ENCODE measurements around the gene DCDC2.

Gene DCDC2

DNA sequence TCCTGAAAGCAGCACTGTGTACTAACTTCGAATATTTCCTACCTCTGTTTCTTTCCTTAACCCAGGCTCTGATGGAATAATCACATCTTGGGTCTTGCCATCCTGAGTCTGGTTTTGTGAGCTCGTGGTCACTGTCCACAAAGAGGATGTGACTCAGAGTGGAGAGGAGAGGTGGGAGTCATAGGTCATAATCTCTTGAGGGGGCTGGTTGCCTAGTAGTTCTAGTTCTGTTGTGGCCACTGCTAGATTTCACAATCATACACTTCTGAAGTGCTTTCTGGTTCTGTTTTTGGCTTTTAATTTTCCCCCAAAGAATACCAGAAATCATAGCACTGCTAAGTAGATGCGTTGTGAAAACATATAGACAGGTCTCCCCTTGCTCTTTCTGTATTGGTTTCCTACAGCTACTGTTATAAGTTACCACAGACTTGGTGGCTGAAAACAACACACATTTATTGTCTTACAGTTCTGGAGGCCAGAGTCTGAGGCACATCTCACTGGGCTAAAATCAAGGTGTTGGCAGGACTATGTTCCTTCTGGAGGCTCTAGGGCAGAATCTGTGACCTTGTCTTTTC lies 129.1 kb downstream of the DCDC2 start:
- Histone ChIP-seq H3K23ac (ENCODE audit: low read length) (peak overlapping the region; percentile 12), H3K79me1 (ENCODE audit: low read length) (no peaks in the 10 kb centered on the region), H3K27me3 (ENCODE audit: insufficient read depth, low read length) (no peaks in the 10 kb centered on the region), H3K4me1 (ENCODE audit: control insufficient read depth in 1 of 2, insufficient read depth in 2 of 2, low read length in 2 of 2) (peaks cover 0 to 5% of the 10 kb centered on the region in 2 experiments), H2BK120ac (ENCODE audit: insufficient read depth, low read length, poor library complexity) (no peak overlapping the region), H3K79me2 (ENCODE audit: control insufficient read depth, insufficient read depth, low read length, poor library complexity) (no peaks in the 10 kb centered on the region), H2AFZ (ENCODE audit: insufficient read depth, low read length, poor library complexity) (no peak overlapping the region), H3K9me3 (ENCODE audit: insufficient read depth, low read depth, low read length) (no peaks in the 10 kb centered on the region), H2AK5ac (ENCODE audit: low read length) (no peak overlapping the region), H2BK12ac (ENCODE audit: low read length) (no peak overlapping the region), H2BK5ac (ENCODE audit: low read depth, low read length, poor library complexity) (no peak overlapping the region), H4K12ac (ENCODE audit: low read depth, low read length) (no peak overlapping the region), H3K18ac (ENCODE audit: low read length) (no peak overlapping the region), H3K4me3 (ENCODE audit: low read depth, low read length) (no peak overlapping the region), H3K14ac (ENCODE audit: low read length) (no peak overlapping the region), H3K4ac (ENCODE audit: low read depth, low read length) (no peak overlapping the region), H3K4me2 (ENCODE audit: low read length) (no peak overlapping the region), H4K8ac (ENCODE audit: low read depth, low read length) (no peak overlapping the region), H4K91ac (ENCODE audit: low read depth, low read length) (no peak overlapping the region), H3K36me3 (ENCODE audit: control insufficient read depth in 1 of 2, insufficient read depth in 2 of 2, low read length in 2 of 2) (no peaks in the 10 kb centered on the region), H3K27ac (ENCODE audit: low read depth, low read length) (no peak overlapping the region), H3K9ac (ENCODE audit: low read length) (no peak overlapping the region)
- DNase-seq = peak in 1 of 2 donors; percentile 24
- WGBS (ENCODE audit: extremely low coverage, insufficient coverage, insufficient read length) = no CpG with 5 or more reads among the region's 3 CpGs

DNA sequence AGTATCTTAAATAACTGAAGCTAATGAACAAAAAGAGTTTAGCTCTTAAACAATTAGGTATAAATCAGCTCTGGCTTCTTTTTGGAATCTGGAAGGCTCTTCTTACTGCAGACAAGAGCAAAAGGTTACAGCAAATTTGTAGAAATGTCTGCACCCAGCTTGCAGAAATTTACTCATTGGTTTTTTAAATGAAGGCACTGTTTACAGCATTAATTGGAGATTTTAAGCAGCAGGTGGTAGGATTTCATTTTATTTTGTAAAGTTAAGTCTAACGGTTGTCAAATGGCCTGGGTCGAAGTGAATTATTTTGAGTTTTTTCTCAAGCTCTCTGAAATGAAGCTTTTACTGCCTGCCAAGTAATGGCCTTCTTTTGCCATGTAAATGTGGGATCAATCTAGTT lies 129.7 kb downstream of the DCDC2 start:
- no peak overlapping the region for H3K9ac ChIP-seq (ENCODE audit: low read length)
- peaks cover 0 to 5% of the 10 kb centered on the region in 2 experiments for H3K4me1 ChIP-seq (ENCODE audit: control insufficient read depth in 1 of 2, insufficient read depth in 2 of 2, low read length in 2 of 2)
- H2BK5ac ChIP-seq (ENCODE audit: low read depth, low read length, poor library complexity) = no peak overlapping the region
- H3K79me1 ChIP-seq (ENCODE audit: low read length) = no peaks in the 10 kb centered on the region
- no peak overlapping the region for H3K27ac ChIP-seq (ENCODE audit: low read depth, low read length)
- no peak overlapping the region for H3K4me3 ChIP-seq (ENCODE audit: low read depth, low read length)
- no peaks in the 10 kb centered on the region for H3K27me3 ChIP-seq (ENCODE audit: insufficient read depth, low read length)
- no peaks in the 10 kb centered on the region for H3K79me2 ChIP-seq (ENCODE audit: control insufficient read depth, insufficient read depth, low read length, poor library complexity)
- no peaks in the 10 kb centered on the region for H3K36me3 ChIP-seq (ENCODE audit: control insufficient read depth in 1 of 2, insufficient read depth in 2 of 2, low read length in 2 of 2)
- H2BK120ac ChIP-seq (ENCODE audit: insufficient read depth, low read length, poor library complexity) = no peak overlapping the region
- no peak overlapping the region for H3K4ac ChIP-seq (ENCODE audit: low read depth, low read length)
- H3K23ac ChIP-seq (ENCODE audit: low read length) = no peak overlapping the region
- no peak overlapping the region for H3K18ac ChIP-seq (ENCODE audit: low read length)
- no peak overlapping the region for H4K12ac ChIP-seq (ENCODE audit: low read depth, low read length)
- H4K91ac ChIP-seq (ENCODE audit: low read depth, low read length) = no peak overlapping the region
- no peak overlapping the region for H2BK12ac ChIP-seq (ENCODE audit: low read length)
- H3K14ac ChIP-seq (ENCODE audit: low read length) = no peak overlapping the region
- H3K4me2 ChIP-seq (ENCODE audit: low read length) = no peak overlapping the region
- H2AK5ac ChIP-seq (ENCODE audit: low read length) = no peak overlapping the region
- no CpG with 5 or more reads among the region's 2 CpGs for WGBS (ENCODE audit: extremely low coverage, insufficient coverage, insufficient read length)
- DNase-seq = no peak
- no peak overlapping the region for H4K8ac ChIP-seq (ENCODE audit: low read depth, low read length)
- H2AFZ ChIP-seq (ENCODE audit: insufficient read depth, low read length, poor library complexity) = no peak overlapping the region
- no peaks in the 10 kb centered on the region for H3K9me3 ChIP-seq (ENCODE audit: insufficient read depth, low read depth, low read length)

DNA sequence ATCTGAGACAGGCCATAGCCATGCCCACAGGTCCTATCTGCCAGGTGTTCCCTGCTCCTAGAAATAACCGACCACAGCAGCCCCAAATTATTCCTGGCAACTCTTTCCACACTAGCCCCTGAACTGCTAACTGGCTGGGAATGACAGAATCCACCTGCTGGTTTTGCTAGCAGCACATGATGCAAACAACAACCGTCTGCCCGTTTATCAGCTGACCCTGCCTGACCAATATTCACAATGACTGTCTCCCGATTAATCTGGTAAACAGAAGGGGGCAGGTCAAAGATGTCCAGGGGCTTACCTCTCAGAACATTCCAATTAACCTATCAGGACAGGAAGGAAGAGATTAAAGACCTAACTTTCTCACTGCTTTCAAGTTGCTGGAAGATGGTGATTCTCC lies 130.3 kb downstream of the DCDC2 start:
- no peak overlapping the region for H2BK5ac ChIP-seq (ENCODE audit: low read depth, low read length, poor library complexity)
- no peak overlapping the region for H3K4me2 ChIP-seq (ENCODE audit: low read length)
- no peak overlapping the region for H3K27ac ChIP-seq (ENCODE audit: low read depth, low read length)
- DNase-seq = no peak
- H3K9ac ChIP-seq (ENCODE audit: low read length) = no peak overlapping the region
- H2BK120ac ChIP-seq (ENCODE audit: insufficient read depth, low read length, poor library complexity) = no peak overlapping the region
- no peak overlapping the region for H3K23ac ChIP-seq (ENCODE audit: low read length)
- no peaks in the 10 kb centered on the region for H3K79me2 ChIP-seq (ENCODE audit: control insufficient read depth, insufficient read depth, low read length, poor library complexity)
- no peaks in the 10 kb centered on the region for H3K9me3 ChIP-seq (ENCODE audit: insufficient read depth, low read depth, low read length)
- H4K8ac ChIP-seq (ENCODE audit: low read depth, low read length) = no peak overlapping the region
- no peaks in the 10 kb centered on the region for H3K36me3 ChIP-seq (ENCODE audit: control insufficient read depth in 1 of 2, insufficient read depth in 2 of 2, low read length in 2 of 2)
- no peak overlapping the region for H4K12ac ChIP-seq (ENCODE audit: low read depth, low read length)
- H3K27me3 ChIP-seq (ENCODE audit: insufficient read depth, low read length) = no peaks in the 10 kb centered on the region
- H3K4me1 ChIP-seq (ENCODE audit: control insufficient read depth in 1 of 2, insufficient read depth in 2 of 2, low read length in 2 of 2) = peaks cover 0 to 5% of the 10 kb centered on the region in 2 experiments
- H2AFZ ChIP-seq (ENCODE audit: insufficient read depth, low read length, poor library complexity) = no peak overlapping the region
- no peak overlapping the region for H2BK12ac ChIP-seq (ENCODE audit: low read length)
- H2AK5ac ChIP-seq (ENCODE audit: low read length) = no peak overlapping the region
- H3K79me1 ChIP-seq (ENCODE audit: low read length) = no peaks in the 10 kb centered on the region
- H3K18ac ChIP-seq (ENCODE audit: low read length) = no peak overlapping the region
- no peak overlapping the region for H3K4ac ChIP-seq (ENCODE audit: low read depth, low read length)
- H3K4me3 ChIP-seq (ENCODE audit: low read depth, low read length) = no peak overlapping the region
- WGBS (ENCODE audit: extremely low coverage, insufficient coverage, insufficient read length) = no CpG with 5 or more reads among the region's 4 CpGs
- no peak overlapping the region for H4K91ac ChIP-seq (ENCODE audit: low read depth, low read length)
- no peak overlapping the region for H3K14ac ChIP-seq (ENCODE audit: low read length)

DNA sequence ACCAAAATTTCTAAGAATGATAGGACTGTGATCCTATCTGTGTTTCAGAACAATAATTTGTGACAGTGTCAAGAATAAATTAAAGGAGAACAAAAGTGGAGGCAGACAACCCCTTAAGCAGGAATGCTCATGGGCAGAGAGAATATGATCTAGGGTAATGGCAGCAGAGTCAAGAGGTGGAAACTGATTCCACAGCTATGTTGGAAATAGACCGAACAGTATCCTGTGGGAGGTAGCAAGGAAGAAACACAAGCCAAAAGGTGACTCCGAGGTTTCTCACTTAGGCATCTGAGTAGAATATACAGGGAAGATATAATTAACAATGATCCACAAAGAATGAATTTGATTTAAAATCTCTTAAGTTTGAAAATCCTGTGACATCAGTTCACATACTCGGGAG lies 131.3 kb downstream of the DCDC2 start:
- Histone ChIP-seq H2BK12ac (ENCODE audit: low read length) (no peak overlapping the region), H3K4me2 (ENCODE audit: low read length) (no peak overlapping the region), H3K4me1 (ENCODE audit: control insufficient read depth in 1 of 2, insufficient read depth in 2 of 2, low read length in 2 of 2) (peaks cover 0 to 5% of the 10 kb centered on the region in 2 experiments), H2BK120ac (ENCODE audit: insufficient read depth, low read length, poor library complexity) (no peak overlapping the region), H3K79me1 (ENCODE audit: low read length) (no peaks in the 10 kb centered on the region), H3K36me3 (ENCODE audit: control insufficient read depth in 1 of 2, insufficient read depth in 2 of 2, low read length in 2 of 2) (no peaks in the 10 kb centered on the region), H4K8ac (ENCODE audit: low read depth, low read length) (no peak overlapping the region), H3K14ac (ENCODE audit: low read length) (no peak overlapping the region), H3K23ac (ENCODE audit: low read length) (no peak overlapping the region), H3K18ac (ENCODE audit: low read length) (no peak overlapping the region), H3K9me3 (ENCODE audit: insufficient read depth, low read depth, low read length) (no peaks in the 10 kb centered on the region), H4K12ac (ENCODE audit: low read depth, low read length) (no peak overlapping the region), H3K4me3 (ENCODE audit: low read depth, low read length) (no peak overlapping the region), H2AK5ac (ENCODE audit: low read length) (no peak overlapping the region), H2BK5ac (ENCODE audit: low read depth, low read length, poor library complexity) (no peak overlapping the region), H3K4ac (ENCODE audit: low read depth, low read length) (no peak overlapping the region), H3K79me2 (ENCODE audit: control insufficient read depth, insufficient read depth, low read length, poor library complexity) (no peaks in the 10 kb centered on the region), H3K9ac (ENCODE audit: low read length) (no peak overlapping the region), H4K91ac (ENCODE audit: low read depth, low read length) (no peak overlapping the region), H3K27me3 (ENCODE audit: insufficient read depth, low read length) (no peaks in the 10 kb centered on the region), H2AFZ (ENCODE audit: insufficient read depth, low read length, poor library complexity) (no peak overlapping the region), H3K27ac (ENCODE audit: low read depth, low read length) (no peak overlapping the region)
- no CpG with 5 or more reads among the region's 3 CpGs for WGBS (ENCODE audit: extremely low coverage, insufficient coverage, insufficient read length)
- DNase-seq = no peak
